ENCODE results near the gene ACTR8.

The ACTR8 gene

GRCh38 chr3:53862241-53862640 is 19.7 kb downstream of the ACTR8 start:
- DNase-seq, result no peak

GRCh38 chr3:53860196-53860595 is 21.8 kb downstream of the ACTR8 start:
- no peak for DNase-seq

GRCh38 chr3:53859178-53859577 is 22.8 kb downstream of the ACTR8 start:
- DNase-seq, result no peak

- DNase-seq, result no peak
Measured at GRCh38 chr3:53858096-53858741, 23.7 kb downstream of the ACTR8 start.

GRCh38 chr3:53856964-53857363 is 25.0 kb downstream of the ACTR8 start:
- DNase-seq, result no peak

- no peak for DNase-seq
Measured at GRCh38 chr3:53850895-53851294, 31.1 kb downstream of the ACTR8 start.

GRCh38 chr3:53849916-53850315 is 32.0 kb downstream of the ACTR8 start:
- no peak for DNase-seq

- no peak for DNase-seq
Measured at GRCh38 chr3:53846851-53847155, 35.1 kb downstream of the ACTR8 start.

- DNase-seq, result no peak
Measured at GRCh38 chr3:53846134-53846850, 35.7 kb downstream of the ACTR8 start, which contains the start of the genes CHDH and IL17RB. Gene CHDH (minus strand): TSS chr3:53846419. CDS start chr3:53824008, 22,411 bp downstream. Gene IL17RB (plus strand): TSS chr3:53846568. CDS start chr3:53846589, 21 bp downstream.

GRCh38 chr3:53845881-53846133 is 36.1 kb downstream of the ACTR8 start:
- DNase-seq, result no peak

- DNase-seq, result no peak
Measured at GRCh38 chr3:53845103-53845880, 36.7 kb downstream of the ACTR8 start.

GRCh38 chr3:53844262-53845102 is 37.5 kb downstream of the ACTR8 start:
- DNase-seq, result no peak

- no peak for DNase-seq
Measured at GRCh38 chr3:53843195-53844177, 38.5 kb downstream of the ACTR8 start.

GRCh38 chr3:53842436-53843194 is 39.3 kb downstream of the ACTR8 start:
- no peak for DNase-seq

GRCh38 chr3:53841296-53841695 is 40.7 kb downstream of the ACTR8 start:
- DNase-seq, result no peak

GRCh38 chr3:53837331-53837730 is 44.6 kb downstream of the ACTR8 start:
- DNase-seq, result no peak

- no peak for DNase-seq
Measured at GRCh38 chr3:53836084-53836872, 45.7 kb downstream of the ACTR8 start.

GRCh38 chr3:53835257-53835656 is 46.7 kb downstream of the ACTR8 start:
- no peak for DNase-seq

- no peak for DNase-seq
Measured at GRCh38 chr3:53834429-53835095, 47.4 kb downstream of the ACTR8 start.

GRCh38 chr3:53833700-53834099 is 48.3 kb downstream of the ACTR8 start:
- no peak for DNase-seq

Data from activated CD4-positive, CD25-positive, alpha-beta regulatory T cell treated with anti-CD3 and anti-CD28 coated beads, Interleukin-2, amount 50 U/mL, for 72 hours (primary cell).